HG03196 (cell line): ENCODE measurements around the gene WDR90.
"Not testable (repeated sequence)": the region's sequence is repeated elsewhere in the genome, so short reads cannot be mapped to it uniquely, and the experiment has no call there.

ENCODE experiments used
- ATAC-seq: cut with Tn5 transposase; IDR thresholded peaks from one replicate; pipeline ENCODE4 v1.9.1; 2021; ENCODE audit not compliant: unreplicated experiment

Gene WDR90

DNA sequence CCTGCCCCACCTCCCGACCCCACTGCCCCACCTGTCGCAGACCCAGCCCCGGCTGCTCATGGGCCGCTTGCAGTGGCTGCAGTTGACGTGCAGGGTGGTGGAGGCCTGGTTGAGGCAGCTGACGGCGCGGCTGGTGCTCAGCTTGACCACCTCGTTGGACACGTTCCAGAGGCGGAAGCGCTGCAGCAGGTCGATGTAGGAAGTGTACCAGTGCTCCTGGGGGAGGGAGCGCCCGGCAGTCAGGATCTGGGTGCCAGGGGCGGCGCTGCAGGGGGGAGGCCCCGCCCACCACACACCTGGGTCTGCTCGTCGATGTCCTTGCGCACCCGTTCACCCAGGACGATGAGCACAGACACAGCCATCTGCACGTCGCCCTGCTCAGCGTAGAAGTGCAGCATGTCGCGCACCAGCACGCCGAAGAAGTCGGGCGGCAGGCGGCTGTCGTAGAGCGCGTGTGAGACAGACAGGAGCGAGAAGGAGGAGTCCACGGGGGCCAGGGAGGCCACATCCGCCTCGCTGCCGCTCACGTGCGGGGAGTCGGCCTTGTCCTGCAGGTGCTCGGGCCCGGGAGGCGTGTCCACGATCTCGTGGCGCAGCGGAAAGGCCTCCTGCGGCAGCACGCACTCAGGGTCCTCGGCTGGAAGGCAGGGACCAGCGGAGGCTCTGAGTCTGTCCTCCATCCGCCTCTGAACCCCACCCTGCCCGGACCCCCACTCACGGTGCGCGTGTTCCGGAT, 36.0 kb downstream of the WDR90 start:
- no peak for ATAC-seq

DNA sequence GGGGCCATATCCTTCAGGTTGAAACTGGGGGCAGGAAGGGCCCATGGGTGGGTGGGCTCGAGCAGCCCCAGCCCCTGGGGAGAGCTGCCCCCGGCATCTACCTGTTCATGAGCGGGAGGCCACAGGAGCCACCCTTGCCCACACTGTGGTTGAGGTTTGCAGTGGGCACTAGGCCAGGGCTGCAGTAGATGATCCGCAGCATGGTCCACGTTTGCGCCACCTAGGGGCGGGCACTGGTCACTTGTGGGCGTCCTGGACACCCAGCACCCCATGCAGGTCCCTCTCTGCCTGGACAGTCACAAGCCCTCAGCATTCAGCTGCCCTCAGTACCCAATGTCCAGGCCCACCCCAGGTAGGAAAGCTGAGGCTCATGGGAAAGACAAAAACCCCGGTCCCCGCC, 36.8 kb downstream of the WDR90 start:
- ATAC-seq: no peak

DNA sequence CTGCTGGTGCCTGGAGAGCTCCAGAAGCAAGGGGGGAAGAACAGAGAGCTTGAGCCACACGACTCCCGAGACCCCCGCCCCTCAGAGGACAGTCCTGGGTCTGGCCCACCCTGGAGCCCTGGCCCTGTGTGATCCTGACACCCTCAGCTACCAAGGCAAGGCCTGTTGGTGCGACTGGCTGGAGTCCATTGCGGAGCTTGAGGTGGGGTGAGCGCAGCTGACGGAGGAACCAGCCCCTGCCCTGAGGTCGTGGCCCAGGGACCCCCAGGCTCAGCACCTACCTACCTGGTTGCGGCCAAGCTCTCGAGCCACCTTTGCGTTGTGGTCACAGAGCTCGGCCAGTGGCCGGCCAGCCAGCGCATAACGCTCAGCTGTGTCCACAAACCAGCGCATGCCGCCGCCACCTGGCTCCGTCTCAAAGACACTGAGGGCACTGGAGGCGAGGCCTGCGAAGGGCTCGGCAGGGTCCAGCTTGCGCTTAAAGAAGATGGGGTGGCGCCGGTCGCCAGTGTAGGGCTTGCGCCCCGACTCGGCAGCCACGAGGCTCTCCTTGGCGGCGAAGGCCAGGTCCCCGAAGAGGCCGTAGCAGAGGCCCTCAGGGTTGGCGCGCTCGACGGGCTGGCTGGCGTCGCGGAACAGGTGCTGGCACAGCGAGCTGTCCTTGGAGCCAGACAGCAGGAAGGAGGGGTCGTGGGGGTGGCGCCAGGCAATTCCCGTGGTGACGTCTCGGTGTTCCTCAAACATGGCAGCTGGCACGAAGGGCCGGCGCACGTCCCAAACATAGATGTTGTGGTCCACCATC, 37.5 kb downstream of the WDR90 start:
- ATAC-seq: no peak

DNA sequence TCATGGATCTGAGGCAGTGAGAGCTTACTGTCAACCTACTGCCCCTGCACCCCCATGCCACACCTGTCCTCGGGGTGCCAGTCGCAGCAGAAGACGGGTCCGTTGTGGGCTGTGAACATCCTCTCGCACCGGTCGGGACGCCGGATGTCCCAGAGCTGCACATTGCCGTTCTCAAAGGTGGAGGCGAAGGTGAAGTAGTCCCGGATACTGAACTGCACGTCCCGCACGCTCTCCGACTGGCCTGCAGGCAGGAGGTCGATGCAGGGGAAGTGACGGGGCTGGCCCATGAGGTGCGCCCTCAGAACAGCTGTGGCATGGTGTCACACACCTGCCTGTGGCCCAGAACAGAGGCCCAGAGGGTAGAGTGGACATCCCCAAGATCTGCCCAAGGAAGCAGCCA, 38.3 kb downstream of the WDR90 start:
- no peak for ATAC-seq

DNA sequence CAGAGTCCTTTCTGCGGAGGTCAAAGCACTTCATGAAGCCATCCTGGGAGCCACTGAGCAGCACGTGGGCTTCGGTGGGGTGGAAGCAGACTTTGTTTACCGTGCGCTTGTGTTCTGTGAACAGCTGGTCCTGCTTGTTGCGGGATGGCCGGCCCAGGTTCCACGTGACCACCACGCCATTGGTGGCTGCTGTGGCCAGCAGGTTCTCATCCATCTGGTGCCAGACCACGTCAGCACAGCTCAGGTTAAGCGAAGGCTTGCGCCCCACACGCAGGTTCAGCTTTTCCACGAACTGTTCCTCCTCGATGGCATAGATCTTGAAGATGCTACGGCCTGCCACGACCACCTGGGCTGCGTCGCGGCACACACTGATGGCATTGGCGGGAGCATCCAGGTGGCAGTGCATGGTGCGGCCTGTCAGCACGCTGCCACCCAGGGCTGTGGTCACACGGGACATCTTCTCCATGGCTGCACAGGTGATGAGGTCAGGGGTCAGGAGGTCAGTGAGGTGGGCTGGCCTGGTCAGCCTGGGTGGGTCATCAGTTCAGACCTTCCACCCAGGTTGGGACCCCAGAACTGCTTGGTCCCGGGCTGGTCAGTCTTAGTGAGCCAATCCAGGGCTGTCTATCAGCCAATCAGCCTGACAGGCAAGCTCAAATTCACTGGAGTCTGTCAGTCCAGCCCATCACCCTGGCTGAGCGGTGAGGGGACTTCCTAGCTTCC, 40.2 kb downstream of the WDR90 start:
- ATAC-seq: no peak

DNA sequence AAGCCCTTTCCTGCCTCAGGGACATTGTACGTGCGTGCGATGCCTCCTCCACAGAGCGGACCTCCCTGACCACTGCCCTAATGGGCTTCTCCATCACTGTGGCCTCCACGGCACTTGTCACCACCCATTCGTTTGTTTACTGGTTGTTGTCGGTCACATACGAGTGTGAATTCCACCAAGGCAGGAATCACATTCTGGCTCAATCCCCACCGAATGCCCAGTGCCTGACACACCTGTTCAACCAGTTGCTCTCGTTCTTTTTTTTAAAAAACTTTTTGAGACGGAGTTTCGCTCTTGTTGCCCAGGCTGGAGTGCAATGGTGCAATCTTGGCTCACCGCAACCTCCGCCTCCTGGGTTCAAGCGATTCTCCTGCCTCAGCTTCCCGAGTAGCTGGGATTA, 42.1 kb downstream of the WDR90 start:
- ATAC-seq: not testable (repeated sequence)

DNA sequence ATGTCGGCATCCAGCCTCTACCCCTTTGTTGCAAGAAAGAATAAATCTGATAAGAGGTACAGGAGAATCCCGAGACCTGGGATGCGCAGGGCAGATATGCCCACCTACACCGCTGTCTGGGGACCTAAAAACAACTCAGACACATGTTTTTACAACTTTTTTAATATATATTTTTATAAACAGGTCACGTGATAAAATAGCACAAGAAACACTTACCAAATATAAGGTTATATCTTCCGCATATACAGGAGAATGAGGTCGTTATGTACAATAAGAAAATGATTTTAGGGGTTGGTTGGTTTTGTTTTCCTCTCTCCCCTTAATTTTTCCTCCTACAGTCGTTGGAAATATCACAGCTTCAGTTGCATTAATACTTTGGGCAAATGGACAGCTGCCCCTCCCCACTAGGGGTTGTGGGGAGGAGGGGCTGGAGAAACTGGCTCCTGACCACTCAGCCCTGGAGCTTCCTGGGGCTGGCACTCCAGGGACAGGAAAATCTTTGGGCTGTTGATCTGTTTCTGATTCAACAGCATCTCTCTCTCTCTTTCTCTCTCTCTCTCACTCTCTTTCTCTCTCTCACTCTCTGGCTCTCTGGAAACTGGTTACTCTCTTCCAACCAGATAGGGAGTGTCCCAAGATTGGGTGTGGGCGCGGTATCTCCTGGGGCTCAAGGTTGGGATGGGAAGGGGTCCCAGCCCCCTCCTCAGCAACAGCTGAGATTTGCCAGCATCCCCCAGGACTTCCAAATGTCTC, 43.4 kb downstream of the WDR90 start:
- ATAC-seq: no peak

DNA sequence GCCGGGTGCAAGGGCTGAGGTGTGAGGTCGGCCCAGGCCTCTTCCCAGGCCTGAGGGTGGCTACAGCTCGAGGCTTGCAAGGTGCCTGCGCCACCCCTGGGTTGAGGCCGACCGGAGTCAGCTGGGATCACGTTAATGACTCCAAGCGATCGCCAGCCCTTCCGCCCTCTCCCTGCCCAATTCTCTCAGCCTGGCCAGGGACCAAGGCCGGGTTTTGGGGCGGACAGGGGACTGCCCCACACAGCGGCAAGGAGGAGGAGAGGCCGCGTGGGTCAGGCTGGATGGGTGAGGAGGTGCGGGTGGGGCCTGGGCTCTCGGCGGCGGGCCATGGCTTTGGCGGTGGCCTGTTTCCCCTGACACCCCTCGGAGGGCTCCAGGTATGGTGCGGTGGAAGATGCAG, 44.2 kb downstream of the WDR90 start:
- ATAC-seq: no peak

DNA sequence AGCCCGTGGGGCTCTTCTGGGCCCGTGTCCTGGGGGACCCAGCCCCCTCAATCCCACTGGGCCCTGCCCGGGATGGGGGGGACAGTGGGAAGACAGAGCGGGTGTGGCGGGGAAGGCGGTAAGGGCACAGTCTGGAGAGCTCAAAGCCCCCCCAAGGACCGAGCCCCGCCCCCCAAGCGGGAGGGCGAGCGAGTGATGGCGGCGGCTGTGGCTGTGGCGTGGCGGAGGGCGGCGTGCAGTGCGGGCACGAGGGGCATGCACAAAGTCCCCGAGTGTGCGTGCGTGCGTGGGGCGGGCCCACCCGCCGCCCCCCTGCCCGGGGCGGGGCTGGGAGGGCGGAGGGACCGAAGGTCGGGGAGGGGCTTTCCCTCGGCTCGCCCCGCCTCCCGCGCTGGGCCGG, 44.6 kb downstream of the WDR90 start:
- no peak for ATAC-seq

DNA sequence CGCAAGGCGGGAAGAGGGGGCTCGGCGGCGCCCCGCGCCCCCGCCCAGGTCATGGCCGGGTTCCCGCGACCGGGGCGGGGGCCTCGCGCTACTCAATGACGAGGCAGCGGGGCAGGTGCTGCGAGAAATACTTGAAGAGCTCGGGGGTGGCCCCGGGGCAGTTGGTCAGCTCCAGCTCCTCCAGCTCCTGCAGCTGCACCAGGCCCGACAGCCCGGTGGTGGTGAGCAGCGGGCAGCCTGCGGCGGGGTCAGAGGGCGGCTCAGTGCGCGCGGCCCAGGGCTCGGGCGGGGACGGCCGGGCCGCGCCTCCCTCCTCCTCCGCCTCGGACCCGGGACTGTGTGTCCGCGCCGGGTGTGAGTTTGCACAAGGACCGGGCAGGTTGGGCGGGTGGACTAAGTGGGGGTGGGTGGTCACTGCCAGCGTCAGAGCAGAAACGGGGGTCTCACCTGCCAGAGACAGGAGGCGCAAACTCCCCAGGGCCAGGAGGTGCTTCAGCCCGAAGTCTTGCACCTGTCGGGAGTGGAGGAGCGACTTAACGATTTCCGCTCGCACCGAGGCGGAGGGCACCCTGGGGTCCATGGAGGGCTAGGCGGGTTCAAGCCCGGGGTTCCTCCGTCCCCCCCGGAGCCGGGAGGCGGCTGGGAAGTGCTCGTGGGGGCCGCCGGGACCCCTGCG, 45.2 kb downstream of the WDR90 start:
- no peak for ATAC-seq

DNA sequence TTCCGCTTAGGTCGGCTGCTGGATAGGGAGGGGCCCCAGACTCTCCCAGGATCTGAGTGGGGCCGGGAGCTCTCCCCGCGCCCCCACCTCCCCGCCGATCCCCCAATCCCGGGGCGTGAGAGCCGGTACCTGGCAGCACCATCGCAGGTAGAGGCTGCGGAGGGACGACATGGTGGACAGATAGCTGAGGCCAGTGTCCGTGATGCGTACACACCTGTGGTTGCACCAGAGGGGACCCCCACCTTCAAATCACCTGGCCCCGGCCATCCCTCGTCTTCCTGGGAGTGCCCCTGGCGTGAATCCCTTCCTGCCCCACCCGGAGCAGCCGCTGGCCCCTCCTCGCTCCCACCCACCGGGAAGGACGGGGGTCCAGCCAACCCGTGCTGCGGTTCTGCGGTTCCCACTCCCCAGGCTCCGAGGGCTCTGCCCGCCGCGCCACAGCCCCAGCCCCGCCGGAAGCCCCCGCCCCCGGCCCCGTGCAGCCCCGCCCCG, 45.7 kb downstream of the WDR90 start:
- no peak for ATAC-seq

DNA sequence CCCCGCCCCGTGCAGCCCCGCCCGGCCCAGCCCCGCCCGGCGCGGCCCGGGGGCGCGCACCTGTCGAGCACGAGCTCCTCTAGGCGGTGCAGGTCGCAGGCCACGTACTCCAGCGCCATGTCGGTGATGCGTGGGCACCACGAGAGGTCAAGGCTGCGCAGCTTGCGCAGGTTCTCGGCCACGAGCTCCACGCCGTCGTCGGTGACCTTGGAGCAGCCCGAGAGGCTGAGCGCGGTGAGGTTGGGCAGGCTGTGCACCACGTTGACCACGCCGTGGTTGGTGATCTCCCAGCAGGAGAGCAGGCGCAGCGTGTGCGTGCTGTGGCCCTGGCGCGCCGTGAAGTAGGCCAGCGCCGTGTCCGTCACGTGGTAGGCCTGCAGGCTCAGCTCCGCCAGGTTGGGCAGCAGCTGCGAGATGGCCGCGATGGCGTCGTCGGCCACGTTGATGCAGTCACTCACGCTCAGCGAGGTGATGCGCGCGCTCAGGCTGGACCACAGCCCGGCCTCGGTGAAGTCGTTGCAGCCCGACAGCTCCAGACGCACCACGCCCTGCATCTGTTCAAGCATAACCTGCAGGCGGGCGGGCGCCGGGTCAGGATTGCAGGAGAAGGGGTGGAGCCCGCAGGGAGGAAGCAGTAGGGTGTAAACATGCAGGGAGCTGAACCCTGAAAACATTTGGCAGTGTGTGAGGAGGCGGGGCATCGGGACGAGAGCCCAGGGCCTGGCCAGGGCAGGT, 46.4 kb downstream of the WDR90 start:
- ATAC-seq: no peak

DNA sequence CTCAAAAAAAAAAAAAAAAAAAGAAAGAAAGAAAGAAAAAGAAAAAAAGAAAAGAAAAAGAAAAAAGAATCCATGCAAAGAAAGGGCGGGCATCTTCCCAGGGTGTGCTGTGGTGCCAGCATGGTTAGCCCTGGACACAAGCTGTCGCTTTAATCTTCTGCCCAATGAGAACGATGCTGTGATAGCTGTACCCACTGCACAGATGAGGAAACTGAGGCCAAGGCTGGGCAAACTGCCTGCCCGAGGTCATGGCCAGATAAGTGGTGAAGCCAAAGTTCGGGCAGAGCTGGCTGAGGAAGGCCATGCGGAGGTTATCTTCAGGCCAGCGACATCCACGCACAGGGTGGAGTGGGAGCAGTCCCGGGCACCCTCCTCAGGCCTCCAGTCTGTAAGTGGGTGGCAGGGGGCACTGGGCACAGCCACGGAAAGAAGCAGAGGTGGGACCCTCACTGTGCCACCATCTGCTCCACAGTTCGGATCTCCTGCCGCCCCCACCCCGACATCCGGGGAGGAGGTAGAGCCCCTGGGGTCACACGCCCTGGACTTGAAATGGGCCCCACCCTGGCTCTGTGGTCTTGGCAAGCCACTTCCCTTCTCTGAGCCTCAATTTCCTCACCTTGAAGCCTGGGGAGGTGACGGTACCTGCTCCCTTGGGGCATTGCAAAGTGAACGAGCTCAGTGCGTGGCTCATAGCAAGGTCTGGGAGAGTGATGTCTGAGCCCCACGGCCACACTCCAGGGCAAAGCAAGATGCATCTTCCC, 49.9 kb downstream of the WDR90 start:
- ATAC-seq: no peak

DNA sequence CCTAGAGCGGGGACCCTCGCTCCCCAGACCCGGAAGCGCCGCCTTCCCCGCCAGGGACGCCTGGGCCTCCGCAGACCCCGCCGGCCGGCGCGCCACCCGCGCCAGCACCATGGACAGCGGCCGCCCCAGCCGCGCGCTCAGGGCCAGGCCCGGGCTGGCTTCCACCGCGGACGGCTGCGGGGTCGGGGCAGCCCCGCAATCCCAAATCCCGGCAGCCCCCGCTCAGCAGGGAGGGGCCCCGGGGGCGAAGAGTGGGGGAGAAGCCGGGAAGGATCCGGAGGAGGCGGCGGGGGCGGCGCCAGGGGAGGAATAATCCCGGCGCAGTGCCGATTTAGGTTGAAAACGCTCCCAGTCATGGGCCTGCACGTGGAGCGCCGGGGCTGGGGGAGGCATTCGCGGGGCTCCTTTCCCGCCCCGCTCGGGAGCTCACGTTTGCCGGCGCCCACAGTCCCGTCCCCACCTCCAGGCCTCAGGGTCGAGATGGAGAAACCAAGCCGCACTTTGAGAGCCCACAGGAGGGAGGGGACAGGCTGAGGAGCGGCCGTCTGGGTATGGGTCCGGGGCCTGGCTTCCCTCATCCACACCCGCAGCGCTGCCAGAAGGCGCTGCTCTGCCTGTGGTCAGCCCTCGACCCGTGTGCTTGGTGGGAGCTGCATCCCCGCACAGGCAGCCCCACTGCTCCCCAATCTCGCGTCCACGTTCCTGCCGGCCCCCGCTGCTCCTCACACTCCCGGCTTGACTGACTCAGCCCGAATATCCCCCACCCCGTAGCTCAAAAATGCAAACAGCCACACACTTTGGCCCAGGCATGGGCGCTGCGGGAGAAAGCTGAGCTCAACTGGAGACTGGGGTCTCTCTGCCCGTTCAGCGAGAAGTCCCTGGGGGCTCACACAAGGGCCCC, 51.8 kb downstream of the WDR90 start:
- no peak for ATAC-seq

DNA sequence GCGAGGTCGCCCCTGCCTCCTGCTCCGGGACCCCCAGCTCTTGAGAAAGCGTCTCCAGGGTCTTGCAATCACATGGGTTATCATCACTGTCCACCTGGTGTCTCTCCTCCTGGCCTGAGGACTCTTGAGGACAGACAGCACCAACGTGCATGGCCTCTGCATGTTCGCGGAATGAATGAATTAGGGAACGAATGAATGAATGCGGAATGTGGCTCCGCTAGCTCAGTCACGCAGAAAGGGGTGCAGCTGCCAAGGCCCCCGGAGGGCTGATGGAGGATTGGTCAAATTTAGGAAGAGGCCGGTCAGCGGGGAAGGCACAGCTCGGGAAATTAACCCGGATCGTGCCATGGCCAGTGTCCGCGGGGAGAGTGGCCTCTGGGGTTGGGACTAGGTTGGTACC, 53.2 kb downstream of the WDR90 start:
- no peak for ATAC-seq

DNA sequence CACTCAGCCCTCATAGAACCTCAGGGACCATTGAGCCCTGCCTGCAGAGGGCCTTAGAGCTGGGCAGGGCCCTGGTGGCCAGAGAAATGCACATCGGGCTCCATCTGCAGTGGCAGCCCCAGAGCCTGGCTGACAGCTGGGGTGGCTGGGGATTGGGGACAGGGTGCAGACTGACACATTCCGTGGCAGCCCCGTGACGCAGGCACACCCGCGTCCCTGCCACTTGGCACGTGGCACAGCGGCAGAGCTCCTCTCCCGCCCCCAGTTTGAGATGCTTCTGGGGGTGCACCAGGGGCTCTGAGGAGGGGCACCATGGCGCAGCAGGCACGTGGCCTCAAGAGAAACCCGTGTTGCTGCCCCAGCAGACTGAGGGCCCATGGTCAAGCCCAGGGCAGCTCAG, 54.2 kb downstream of the WDR90 start:
- ATAC-seq: no peak

DNA sequence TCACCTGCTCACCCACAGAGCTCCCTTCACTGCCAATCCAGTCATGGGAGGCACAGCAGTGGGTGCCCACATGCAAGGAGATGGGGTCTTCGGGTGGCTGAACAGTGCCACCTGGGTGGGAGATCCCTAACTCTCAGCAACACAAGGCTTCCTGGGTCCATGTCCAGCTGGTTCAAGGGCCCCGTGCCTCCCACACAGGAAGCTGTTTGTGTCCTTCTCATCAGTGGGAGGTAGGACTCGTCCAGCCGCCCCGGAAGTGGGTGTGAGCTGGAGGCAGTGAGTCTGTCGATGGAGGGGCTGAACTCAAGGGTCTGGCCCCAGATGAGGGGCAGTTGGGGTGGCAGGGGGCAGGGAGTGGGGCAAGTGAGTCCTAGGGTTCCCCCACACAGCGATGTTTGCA, 54.9 kb downstream of the WDR90 start:
- ATAC-seq: no peak
